ENCODE data around the gene ITGB7.

Gene ITGB7, protein sequence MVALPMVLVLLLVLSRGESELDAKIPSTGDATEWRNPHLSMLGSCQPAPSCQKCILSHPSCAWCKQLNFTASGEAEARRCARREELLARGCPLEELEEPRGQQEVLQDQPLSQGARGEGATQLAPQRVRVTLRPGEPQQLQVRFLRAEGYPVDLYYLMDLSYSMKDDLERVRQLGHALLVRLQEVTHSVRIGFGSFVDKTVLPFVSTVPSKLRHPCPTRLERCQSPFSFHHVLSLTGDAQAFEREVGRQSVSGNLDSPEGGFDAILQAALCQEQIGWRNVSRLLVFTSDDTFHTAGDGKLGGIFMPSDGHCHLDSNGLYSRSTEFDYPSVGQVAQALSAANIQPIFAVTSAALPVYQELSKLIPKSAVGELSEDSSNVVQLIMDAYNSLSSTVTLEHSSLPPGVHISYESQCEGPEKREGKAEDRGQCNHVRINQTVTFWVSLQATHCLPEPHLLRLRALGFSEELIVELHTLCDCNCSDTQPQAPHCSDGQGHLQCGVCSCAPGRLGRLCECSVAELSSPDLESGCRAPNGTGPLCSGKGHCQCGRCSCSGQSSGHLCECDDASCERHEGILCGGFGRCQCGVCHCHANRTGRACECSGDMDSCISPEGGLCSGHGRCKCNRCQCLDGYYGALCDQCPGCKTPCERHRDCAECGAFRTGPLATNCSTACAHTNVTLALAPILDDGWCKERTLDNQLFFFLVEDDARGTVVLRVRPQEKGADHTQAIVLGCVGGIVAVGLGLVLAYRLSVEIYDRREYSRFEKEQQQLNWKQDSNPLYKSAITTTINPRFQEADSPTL

GRCh38 chr12:53207042-53207441 lies at the start of gene ITGB7:
TSS of gene ITGB7 (minus strand) at chr12:53207251. CDS start at chr12:53200443, 6,808 bp downstream.
- no peak for DNase-seq

DNA sequence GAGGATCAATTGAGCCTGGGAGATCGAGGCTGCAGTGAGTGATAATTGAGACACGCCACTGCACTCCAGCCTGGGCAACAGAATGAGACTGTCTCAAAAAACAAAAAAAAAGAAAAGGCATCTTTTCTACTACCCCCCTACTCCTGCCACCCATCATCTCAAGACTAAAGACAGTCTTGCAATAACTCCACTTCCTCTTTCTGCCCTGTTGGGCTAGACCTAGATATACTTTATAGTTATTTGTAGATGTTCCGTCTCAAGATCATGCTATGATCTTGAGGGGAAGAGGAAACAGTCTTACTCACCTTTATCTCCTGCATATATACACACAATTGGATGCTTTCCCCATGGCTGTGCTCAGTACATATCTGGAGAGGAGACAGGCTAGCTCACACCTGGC lies 48.9 kb upstream of the ITGB7 start:
- DNase-seq: no peak

GRCh38 chr12:53254816-53255545 lies 47.9 kb upstream of the ITGB7 start:
- no peak for DNase-seq

DNA sequence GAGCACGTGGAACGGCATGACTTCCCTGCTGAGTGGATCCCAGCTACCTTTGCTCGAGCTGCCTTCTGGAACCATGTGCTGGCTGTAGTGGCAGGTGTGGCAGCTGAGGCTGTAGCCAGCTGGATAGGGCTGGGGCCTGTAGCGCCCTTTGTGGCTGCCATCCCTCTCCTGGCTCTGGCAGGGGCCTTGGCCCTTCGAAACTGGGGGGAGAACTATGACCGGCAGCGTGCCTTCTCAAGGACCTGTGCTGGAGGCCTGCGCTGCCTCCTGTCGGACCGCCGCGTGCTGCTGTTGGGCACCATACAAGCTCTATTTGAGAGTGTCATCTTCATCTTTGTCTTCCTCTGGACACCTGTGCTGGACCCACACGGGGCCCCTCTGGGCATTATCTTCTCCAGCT lies 46.2 kb upstream of the ITGB7 start:
- DNase-seq: no peak

DNA sequence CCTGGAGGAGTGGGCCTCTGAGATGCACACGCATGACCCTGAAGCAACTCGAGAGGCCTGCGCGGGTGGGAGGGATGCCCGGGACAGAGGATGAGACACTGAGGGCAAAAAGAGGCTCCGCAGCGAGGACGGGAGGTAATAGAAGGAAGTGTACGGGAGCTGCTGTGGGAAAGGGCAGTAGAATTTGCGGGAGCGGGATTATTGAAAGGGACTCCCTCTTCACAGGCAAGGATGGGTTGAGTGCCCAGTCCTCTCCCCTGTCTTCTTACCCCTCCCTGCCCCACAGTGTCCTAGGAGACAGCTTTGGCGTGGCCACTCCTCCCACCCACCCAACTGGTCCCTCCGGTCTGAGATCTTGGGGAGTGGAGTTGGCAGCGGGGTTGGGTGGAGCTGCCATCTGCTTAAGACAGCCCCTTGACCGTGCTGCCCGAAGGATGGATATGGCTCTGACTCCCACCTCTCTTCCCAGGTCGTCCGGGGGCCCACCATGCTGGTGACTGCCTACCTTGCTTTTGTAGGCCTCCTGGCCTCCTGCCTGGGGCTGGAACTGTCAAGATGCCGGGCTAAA lies 45.4 kb upstream of the ITGB7 start:
- no peak for DNase-seq

DNA sequence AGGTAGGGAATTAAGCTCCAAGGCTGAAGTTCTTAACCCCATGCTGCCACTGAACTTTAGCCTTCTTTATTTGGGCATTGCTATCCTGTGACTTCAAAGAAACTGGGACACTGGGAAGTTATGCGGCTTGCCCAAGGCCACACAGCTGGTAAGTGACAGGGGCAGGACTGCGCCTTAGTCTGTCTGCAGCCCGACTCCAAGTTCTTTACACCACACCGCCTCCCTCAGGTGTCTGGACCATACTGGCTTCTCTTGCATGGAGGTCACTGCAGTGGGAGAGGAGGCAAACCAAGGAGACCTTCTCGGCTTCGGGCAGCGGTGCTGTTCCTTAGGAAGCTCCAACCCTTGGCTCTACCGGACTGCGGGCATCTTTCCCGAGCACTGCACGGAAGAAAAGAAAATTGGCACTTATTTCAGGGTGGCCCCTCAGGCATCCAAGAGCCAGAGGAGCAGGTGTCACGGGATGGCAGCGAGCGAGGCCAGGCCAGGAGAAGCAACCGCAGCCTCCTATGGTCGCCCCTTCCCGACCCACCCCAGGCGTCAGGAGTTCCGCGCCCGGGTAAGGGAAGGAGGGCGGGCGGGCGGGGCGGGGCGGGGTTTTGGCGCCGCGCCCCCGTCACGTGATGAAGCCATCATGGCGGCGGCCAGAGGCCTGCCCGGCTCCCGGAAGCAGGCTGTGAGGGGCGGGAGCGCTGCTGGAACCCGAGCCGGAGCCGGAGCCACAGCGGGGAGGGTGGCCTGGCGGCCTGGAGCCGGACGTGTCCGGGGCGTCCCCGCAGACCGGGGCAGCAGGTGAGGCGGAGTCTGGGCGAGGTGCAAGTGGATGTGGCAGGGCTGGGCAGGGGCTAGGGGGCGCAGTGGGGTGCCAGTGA lies 44.7 kb upstream of the ITGB7 start:
- peak; percentile 37 for DNase-seq

DNA sequence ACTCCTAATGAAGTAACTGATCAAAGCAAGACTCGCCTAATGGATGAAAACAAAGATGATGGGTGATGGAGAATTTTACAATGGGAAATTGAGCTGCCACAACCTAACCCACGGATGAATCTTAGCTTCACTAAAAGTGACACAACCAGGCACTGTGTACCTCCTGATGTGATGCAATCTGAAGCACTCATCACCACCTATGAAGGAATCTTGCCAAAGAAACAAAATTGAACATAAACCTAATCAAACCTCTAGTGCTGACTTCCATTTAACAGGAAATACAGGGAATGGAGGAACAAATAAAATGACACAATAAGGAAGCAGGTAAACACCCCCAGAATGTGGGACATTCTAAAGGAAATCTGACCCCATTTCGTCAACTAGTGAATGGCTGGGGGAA lies 38.2 kb upstream of the ITGB7 start:
- no peak for DNase-seq

GRCh38 chr12:53244337-53244736 lies 37.3 kb upstream of the ITGB7 start:
- no peak for DNase-seq

- DNase-seq: no peak
These were observed 34.8 kb upstream of the ITGB7 start for GRCh38 chr12:53241623-53242412.

DNA sequence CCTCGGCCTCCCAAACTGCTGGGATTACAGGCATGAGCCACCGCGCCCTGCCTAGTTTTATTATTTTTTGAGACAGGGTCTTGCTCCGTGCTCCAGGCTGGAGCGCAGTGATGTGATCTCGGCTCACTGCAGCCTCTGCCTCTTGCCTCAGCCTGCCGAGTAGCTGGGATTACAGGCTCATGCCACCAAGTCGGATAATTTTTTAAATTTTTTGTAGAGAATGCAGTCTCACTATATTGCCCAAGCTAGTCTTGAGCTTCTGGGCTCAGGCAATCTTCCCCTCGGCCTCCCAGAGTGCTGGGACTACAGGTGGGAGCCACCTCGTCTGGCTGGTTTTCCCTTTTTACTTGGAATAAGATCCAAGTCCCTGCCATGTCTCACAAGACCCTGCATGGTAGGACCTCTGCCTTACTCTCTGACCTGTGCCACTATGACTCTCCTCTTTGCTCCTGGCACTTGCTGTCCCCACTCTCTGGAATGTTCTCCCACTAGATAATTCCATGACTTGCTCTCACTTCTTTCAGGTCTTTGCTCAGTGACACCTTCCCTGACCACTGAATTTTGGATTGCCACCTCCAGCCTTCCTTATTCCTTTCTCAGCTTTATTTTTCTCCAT lies 32.7 kb upstream of the ITGB7 start:
- no peak for DNase-seq

- DNase-seq: no peak
These were observed 29.5 kb upstream of the ITGB7 start for GRCh38 chr12:53236443-53237111.

GRCh38 chr12:53235742-53236442 lies 28.8 kb upstream of the ITGB7 start:
- DNase-seq: no peak

DNA sequence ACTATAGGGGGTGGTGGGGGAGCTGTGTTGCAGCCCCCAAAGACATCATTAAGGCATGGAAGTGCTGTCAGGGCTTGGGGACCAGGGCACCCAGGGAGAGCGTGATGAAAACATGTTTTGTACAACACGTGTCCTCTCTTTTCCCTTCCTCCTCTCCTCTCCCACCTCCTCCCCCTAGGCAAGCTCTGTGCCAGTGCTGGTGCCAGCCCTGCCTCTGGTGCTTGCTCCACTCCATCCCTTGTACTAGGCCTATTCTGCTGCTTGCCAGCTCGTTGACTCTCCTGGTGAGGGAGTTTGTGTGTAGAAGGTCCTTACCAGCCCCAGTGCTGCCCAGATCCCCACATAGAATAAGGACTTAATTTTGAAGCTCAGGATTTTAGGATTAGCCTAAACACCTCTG lies 28.1 kb upstream of the ITGB7 start:
- no peak for DNase-seq

GRCh38 chr12:53234271-53234914 lies 27.3 kb upstream of the ITGB7 start:
- DNase-seq: no peak

DNA sequence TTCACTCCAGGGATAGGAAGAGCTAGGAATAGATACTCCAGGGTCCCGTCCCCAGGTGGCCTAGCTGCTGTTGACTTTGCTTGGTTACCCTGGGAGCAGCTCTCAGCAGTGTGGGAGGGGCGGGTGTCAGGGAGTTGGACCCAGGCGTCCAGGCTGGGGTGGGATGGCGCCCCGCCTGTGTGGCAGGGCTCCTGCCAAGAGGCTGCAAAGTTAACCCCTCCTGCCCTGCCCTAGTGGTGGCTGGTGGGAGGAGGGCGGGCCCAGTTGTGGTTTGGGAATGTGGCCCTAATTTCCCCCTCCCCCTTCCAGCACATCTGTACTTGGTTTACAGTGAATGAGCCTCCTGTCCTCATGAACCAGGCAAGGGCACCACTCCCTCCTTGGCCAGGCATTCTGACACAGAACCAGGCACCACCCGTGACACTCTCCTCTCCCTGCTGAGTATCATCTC lies 26.6 kb upstream of the ITGB7 start:
- no peak for DNase-seq

DNA sequence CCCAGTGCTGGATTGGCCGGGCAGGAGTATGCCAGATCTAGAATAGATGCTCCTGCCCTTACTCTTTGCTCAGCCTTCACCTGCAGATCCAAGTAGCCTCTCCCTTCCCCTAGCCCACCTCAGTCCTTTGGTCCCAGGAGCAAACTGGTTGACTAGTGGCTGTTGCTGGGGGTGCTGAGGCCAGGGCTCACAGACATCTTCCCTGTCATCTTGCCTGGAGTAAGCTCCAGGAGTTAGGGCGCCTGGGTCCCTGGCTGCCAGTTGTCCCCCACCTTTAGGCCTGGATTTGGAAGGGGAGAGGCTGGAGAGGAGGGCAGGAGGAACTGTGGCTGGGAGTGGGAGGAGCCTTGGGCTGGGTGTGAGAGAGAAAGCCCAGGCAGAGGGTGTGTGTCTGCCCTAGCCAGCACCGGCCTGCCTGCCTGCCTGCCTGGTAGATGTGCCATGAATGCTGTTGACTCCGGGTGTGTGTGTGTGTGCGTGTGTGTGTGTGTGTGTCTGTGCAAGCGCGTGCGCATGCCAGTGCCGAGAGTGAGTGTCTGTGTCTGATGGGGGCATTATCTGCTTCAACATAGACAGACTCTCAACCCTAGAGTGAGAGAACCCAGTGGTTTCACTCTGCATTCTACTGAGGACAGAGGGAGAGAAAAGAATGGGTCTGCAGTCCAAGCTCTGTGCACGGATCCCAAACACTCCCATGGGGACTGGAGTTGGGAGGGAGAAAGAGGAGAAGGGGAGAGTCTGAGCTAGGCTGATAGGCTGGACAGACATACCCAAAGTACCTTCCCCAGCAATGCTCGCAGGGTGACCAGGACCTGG lies 25.8 kb upstream of the ITGB7 start:
- no peak for DNase-seq

DNA sequence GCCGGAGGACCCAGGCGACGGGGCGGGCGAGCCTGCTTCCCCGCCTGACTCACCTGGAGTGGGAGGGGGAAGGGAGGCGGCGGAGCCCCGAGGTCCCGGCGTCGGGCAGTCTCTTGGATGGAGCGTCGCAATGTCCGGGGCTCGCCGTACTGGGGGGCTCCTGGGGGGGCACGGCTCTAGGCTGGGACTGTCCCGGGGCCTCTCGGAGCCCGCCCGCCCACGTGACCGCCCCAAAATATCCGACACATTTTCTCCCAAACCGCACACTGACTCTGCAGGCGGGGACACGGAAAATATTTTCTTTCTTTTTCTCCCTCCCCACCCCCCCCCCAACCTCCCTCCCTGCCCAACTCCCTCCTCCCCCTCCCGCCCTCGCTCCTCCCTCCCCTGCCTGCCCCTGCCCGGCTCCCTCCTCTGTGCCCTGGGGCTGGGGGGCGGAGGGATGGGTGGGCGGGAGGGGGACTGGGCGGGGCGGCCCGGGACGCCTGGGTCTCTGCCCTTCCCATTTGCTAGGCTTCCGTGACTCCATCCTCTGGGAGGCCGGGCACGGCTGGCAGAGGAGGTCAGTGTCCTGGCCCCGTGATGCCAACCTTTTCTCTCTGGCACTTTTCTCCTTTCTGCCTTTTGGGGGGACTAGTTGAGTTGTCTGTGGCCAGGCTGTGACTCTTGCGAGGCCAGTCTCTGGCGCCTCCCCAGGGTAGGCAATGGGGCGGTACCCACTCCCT lies 25.0 kb upstream of the ITGB7 start, which contains the start of gene RARG:
Gene RARG (minus strand): TSS at position 289 of the 725 bp plus-strand sequence. CDS start 4,664 bp downstream, outside the sequence.
- DNase-seq: peak; percentile 38
